Measurements from ENCODE around the gene RLN3.

RLN3 gene, protein sequence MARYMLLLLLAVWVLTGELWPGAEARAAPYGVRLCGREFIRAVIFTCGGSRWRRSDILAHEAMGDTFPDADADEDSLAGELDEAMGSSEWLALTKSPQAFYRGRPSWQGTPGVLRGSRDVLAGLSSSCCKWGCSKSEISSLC

DNA sequence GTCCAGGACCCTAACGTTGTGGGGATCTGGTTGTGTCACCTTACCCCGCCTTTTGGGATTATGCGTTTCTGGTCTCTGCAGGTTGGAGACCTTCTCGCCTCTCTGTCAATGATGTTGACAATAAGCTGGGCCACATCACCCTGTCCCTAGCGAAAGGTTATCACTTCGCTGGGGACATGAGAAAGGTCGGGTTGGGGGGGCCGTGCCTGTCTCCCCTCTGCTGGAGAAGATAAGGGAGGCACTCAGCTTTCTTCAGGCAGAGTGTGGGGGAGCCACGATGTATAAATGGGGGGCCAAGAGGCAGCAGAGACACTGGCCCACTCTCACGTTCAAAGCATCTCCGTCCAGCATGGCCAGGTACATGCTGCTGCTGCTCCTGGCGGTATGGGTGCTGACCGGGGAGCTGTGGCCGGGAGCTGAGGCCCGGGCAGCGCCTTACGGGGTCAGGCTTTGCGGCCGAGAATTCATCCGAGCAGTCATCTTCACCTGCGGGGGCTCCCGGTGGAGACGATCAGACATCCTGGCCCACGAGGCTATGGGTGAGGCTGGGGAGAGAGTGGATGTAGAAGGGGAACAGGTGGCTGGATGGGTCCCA, at the start of gene RLN3:
Gene RLN3 (plus strand): TSS at position 293 of the 595 bp plus-strand sequence. CDS start 57 bp downstream, at position 350.
- DNase-seq, result no peak

GRCh38 chr19:13978351-13979243, 49.4 kb upstream of the RLN3 start:
- DNase-seq, result peak; percentile 62

DNA sequence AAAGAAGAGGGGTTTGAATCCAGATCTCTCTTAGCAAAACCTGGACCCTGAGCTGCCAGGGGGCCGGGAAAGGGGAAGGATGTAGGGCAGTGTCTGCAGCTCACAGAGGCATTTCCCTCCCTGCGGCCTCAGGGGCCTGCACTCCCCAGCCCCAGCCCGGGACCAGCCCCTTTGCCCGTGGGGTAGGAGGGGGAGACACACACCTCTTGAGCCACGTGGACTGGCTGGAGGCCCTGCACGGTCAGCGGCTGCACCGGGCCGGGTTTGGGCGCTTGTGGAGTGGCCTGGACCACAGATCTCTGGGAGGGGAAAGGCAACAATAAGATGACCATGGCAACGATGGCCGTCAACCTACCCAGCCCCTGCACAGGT, 48.7 kb upstream of the RLN3 start:
- no peak for DNase-seq

DNA sequence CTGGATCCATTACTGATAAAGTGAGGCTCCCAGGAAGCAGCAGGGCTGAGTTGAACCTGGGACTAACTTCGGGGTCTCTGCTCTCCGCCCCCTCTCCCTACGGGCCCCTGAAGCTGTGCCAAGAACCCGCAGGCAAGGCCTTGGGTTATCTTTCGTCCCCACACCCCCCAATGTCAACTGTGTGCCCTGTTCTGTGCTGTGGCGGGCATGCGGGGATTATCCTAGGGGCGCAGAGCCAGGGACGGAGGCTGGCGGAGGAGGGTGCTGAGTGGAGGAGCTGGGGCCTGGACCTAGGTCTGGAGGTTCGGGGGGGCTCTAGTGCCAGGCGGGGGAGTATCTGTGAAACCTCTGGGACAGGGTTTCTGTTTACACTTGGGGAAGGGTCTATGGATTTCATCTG, 48.3 kb upstream of the RLN3 start:
- DNase-seq, result no peak

DNA sequence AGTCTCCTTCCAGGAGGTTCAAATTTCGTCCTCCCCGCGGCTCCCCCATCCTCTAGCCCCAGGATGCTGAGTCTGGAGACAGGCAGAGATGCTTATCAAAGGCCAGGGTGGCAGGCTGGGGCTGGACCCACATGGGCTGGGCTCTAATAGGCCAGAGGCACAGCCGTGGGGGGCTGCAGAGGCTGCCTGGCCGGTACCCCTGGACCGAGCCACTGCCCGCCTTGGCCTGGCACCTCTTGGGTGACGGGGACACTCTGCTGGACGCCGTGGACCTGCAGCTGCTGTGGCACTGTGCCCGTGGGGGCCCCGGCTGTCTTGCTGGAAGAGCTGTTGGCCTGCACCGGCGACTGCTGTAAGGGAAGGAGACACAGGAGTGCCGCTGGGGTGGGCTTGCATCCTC, 47.6 kb upstream of the RLN3 start:
- no peak for DNase-seq

- DNase-seq, result no peak
These were observed 46.9 kb upstream of the RLN3 start for GRCh38 chr19:13981021-13981420.

DNA sequence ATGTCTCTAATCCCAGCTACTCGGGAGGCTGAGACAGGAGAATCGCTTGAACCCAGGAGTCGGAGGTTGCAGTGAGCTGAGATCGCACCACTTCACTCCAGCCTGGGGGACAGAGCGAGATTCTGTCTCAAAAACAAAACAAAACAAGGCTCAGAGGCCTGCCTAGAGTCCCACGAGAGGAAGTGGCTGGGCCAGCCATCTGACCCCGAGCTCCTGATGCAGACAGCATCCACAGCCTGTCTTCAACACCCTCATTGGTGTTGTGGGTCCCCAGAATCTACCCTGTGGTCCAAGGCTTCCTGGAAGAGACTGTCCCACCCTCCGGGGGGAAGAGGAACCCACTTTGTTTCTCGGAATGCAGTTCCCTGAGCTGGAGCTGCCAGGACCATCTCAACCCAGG, 46.5 kb upstream of the RLN3 start:
- DNase-seq, result no peak

- DNase-seq, result no peak
These were observed 45.9 kb upstream of the RLN3 start for GRCh38 chr19:13981988-13982501.

DNA sequence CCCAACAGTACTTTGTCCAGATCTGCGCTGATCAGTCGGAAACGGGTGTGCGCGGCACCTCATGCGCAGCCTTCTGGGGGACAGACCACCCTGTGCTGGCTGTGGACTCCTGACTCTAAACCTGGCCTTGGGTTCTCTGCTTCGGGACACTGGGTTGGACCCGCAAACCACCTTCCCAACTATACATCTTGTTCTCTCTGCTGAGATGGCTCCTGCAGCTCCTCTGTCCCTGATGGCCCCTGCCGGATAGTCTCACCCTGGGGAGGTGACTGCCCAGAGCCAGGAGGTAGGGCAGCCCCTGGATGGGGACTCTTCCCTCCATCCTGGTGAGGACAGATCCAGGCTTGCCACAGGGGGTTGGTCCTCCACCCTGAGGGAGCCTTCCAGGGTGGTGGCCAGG, 45.2 kb upstream of the RLN3 start:
- DNase-seq, result no peak

GRCh38 chr19:13983213-13983889, 44.6 kb upstream of the RLN3 start:
- DNase-seq, result peak; percentile 63

GRCh38 chr19:13984186-13984585, 43.8 kb upstream of the RLN3 start:
- DNase-seq, result no peak

- DNase-seq, result no peak
These were observed 42.8 kb upstream of the RLN3 start for GRCh38 chr19:13984875-13985741.

GRCh38 chr19:13985771-13986347, 42.1 kb upstream of the RLN3 start:
- peak; percentile 74 for DNase-seq

DNA sequence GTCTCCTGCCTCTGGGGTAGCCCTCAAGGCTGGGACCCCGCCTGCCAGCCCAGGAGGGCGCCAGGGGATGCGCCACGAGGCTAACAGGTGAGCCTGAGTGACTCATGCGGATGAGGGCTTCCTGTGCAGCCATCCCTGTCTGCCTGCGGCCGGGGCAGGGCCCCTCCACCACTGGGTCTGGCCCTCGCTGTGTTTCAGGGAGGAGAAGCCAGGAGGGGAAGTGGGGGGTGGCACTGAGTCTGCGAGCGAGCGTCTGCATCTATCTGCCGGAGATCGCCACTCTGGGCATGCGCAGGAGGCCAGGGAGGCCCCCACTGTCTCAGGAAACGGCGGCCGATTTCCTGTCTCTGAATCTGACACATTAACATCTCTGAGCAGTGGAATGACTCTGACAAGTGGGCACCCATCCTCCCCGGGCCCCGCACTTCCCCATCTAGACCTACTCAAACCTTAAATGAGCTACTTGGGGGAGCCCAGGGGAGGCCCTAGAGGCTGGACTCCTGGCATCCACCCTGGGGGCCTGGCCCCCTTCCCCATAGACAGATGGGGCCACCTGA, 41.5 kb upstream of the RLN3 start:
- DNase-seq, result peak; percentile 82

GRCh38 chr19:13987101-13987890, 40.7 kb upstream of the RLN3 start:
- DNase-seq, result peak; percentile 68

DNA sequence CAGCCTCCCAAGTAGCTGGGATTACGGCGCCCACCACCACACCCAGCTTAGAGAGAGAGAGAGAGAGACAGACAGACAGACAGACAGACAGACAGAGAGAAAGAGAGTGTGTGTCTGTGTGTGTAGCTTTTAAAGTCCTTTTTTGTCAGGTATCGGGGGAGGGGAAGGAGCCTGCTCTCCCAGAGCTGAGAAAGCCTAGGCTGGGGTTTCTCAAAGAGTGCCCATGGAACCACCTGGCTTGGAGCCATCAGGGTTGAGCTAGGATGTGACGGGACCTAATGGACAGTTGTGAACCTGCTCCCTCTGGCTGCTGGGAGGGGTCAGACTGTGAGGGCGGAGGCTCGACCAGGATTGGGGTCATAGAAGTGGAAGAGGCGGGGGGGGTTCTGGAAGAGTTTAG, 38.5 kb upstream of the RLN3 start:
- no peak for DNase-seq

DNA sequence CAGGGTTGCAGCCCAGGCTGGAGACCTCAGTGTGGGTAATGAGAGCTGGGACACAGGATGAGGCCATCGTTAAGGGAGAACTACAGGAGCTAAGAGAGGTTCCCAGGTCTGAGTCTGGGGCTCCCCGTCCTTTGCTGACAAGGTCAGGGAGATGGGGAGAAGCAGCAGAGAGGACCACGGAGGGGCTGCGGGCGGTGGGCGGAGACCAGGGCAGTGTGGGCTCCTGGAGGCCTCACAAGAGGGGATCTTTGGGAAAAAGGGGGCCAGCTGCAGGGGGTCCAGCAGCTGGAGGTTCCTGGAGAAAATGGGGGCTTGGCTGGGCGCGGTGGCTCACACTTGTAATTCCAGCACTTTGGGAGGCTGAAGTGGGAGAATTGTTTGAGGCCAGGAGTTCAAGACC, 37.9 kb upstream of the RLN3 start:
- no peak for DNase-seq

DNA sequence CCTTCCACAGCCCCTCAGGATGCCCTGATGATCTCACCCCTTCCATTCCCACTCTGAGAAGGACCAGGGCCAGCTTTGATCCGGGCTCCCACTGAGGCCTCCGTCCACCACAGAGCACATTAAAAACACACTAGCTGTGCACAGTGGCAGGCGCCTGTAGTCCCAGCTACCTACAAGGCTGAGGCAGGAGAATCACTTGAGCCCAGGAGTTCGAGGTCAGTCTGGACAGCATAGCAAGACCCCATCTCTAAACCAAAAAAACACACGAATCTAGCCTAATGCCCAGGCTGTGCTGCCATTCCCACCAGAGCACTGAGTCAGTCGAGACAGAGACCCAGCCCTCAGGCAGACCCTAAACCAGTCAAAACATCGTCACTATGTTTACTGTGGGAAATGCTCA, 35.9 kb upstream of the RLN3 start:
- no peak for DNase-seq

- DNase-seq, result no peak
These were observed 34.2 kb upstream of the RLN3 start for GRCh38 chr19:13993590-13994300.
